Erythroblast (primary cell): Measurements from ENCODE around the gene LSAMP.

Experiments used
- GATA1 ChIP-seq: IDR thresholded peaks from 2 replicates; pipeline ENCODE4 v1.6.1; 2011; ENCODE audit warnings: low read depth, mild to moderate bottlenecking, control low read depth, low read length, moderate library complexity
- POLR2A ChIP-seq: IDR thresholded peaks from 2 replicates; pipeline ENCODE4 v1.6.1; 2011; ENCODE audit warnings: mild to moderate bottlenecking, low read length

DNA sequence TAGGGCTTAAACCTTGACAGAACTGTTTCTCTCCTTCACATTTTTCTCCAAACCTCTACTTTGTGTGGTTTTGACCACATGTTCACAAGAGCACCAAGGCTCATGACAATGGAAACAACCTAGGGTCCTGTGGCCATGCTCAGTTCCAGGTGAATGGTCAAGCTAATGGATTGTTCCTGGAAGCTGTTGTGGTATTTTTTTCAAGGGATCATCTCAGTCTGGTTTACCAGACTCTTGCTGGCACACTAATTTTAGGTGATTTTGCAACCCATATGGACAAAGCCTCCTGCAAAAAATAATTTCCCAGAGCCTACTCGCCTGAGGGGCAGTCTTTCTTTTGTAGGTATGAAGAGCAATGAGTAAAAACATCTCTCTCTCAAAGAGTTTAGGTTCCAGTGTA lies 67.2 kb downstream of the LSAMP start:
- no peak for TF ChIP-seq POLR2A
- TF ChIP-seq GATA1, result no peak
